GM19025 (cell line): Measurements from ENCODE around the gene DENND6B.
"Not testable (repeated sequence)": the region's sequence is repeated elsewhere in the genome, so short reads cannot be mapped to it uniquely, and the experiment has no call there.

Source experiments
- ATAC-seq: cut with Tn5 transposase; IDR thresholded peaks from one replicate; pipeline ENCODE4 v1.9.1; 2021; ENCODE audit warnings: mild to moderate bottlenecking, low read depth, moderate library complexity; ENCODE audit not compliant: unreplicated experiment

The DENND6B gene, protein sequence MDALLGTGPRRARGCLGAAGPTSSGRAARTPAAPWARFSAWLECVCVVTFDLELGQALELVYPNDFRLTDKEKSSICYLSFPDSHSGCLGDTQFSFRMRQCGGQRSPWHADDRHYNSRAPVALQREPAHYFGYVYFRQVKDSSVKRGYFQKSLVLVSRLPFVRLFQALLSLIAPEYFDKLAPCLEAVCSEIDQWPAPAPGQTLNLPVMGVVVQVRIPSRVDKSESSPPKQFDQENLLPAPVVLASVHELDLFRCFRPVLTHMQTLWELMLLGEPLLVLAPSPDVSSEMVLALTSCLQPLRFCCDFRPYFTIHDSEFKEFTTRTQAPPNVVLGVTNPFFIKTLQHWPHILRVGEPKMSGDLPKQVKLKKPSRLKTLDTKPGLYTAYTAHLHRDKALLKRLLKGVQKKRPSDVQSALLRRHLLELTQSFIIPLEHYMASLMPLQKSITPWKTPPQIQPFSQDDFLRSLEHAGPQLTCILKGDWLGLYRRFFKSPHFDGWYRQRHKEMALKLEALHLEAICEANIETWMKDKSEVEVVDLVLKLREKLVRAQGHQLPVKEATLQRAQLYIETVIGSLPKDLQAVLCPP

DNA sequence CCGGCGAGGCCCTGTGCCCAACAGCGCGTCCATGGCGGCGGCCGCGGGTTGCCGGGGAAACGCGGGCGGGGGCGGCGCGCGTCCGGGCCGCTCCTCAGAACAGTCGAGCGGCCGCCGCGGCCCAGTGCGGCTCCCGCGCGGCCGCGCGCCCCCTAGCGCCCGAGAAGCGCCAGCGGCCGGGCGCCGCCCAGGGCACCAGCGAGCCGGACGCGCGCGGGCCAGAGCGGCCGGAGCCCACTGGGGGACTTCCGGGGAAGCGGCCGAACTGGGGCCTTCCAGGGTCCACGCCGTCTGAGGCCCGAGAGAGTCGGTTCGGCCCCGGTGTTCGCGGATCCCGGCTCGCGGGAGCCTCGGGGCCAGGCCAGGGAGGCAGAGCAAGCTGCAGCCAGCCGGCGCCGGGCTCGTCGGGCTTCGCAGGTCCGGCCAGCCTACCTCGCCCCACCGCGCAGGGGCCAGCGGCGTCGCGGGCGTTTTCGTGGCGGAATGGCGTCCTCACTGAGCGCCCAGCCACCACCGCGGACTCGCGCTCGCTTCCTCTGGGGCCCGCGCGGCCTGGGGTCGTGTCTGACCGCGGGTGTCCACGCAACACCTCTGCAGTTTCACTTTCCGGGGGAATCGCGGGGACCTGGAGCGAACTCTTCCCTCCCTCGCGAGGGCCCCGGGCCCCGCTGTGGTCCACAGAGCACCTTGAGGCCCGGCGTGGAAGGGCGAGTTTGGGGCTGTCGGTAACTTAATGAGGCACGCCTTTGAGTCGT lies at the start of gene DENND6B:
DENND6B (minus strand) TSS at position 57 of the 755 bp plus-strand sequence; CDS start at position 33, 24 bp downstream.
- peak; percentile 89 for ATAC-seq

- ATAC-seq, result no peak
These were observed 49.4 kb upstream of the DENND6B start for GRCh38 chr22:50376085-50376651.

DNA sequence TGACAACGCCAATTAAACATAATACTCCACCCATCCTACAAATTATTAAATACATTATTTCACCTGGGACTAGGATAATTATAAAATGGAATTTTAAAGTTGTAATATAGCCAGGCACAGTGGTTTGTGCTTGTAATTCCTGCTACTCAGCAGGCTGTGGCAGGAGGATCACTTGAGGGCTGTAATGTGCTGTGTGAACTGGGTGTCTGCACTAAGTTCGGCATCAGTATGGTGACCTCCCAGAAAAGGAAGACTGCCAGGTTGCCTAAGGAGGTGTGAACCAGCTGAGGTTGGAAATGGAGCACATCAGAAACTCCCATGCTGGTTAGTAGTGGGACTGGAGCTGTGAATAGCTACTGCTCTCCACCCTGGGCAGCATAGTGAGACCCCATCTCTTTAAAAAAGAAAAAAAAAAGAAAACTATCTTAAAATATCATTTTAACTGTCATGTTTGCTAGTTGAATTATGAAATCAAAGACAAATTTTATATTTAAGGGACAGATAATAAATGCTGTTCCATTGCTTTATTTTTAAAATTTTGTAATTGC lies 44.4 kb upstream of the DENND6B start:
- no peak for ATAC-seq

GRCh38 chr22:50367778-50368500 lies 41.1 kb upstream of the DENND6B start:
- no peak for ATAC-seq

DNA sequence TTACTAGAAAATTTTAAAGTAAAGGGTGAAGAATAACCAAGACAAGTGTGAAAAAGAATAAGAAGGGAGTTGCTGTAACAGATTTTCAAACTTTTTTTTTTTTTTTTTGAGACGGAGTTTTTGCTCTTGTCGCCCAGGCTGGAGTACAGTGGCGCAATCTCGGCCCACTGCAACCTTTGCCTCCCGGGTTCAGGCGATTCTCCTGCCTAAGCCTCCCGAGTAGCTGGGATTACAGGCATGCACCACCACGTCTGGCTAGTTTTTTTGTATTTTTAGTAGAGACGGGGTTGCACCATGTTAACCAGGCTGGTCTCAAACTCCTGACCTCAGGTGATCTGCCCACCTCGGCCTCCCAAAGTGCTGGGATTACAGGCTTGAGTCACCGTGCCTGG lies 37.0 kb upstream of the DENND6B start:
- not testable (repeated sequence) for ATAC-seq

- ATAC-seq, result no peak
These were observed 36.5 kb upstream of the DENND6B start for GRCh38 chr22:50363166-50363802.

- no peak for ATAC-seq
These were observed 34.9 kb upstream of the DENND6B start for GRCh38 chr22:50361688-50362087.

GRCh38 chr22:50361222-50361621 lies 34.4 kb upstream of the DENND6B start:
- ATAC-seq, result no peak

- ATAC-seq, result no peak
These were observed 33.8 kb upstream of the DENND6B start for GRCh38 chr22:50360578-50360977.

- ATAC-seq, result no peak
These were observed 30.9 kb upstream of the DENND6B start for GRCh38 chr22:50357756-50358155.

- no peak for ATAC-seq
These were observed 30.4 kb upstream of the DENND6B start for GRCh38 chr22:50357222-50357621.

- ATAC-seq, result no peak
These were observed 29.4 kb upstream of the DENND6B start for GRCh38 chr22:50356186-50356585.

GRCh38 chr22:50348058-50348457 lies 21.2 kb upstream of the DENND6B start:
- ATAC-seq, result no peak

DNA sequence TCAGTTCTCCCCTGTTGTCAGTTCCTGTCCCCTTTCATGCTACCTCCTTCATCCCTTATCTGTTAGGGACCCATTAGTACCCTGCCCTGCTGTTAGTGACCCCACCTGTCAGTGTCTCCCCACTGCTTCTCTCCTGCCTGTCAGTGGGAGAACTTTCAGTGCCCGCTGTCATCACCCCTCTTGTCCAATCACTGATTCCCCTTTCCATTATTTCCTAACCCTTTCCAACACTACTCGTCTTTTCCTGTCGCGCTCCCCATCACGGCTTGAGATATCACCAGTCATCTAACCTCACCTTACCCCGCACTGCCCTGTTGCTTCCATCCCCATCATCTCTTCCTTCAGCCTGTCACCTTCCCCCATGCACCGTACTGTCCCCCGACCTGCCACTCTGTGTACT lies 20.3 kb upstream of the DENND6B start:
- no peak for ATAC-seq

DNA sequence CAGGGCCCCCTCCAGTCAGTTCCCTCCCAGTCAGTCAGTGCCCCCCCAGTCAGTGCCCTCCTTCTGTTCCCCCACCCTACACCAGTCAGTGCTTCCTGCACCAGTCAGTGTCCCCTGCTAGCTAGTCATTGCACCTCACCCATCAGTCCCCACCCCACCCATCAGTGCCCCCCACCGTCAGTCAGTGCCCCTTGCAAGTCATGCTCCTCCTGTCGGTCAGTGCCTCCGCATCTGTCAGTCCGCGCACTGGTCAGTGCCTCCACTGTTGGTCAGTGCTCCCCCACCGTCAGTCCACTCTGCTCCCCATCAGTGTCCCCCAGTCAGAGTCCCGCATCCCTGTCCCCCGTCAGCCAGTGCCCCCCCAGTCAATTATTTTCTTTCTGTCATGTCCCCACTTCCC lies 19.7 kb upstream of the DENND6B start:
- ATAC-seq, result no peak

DNA sequence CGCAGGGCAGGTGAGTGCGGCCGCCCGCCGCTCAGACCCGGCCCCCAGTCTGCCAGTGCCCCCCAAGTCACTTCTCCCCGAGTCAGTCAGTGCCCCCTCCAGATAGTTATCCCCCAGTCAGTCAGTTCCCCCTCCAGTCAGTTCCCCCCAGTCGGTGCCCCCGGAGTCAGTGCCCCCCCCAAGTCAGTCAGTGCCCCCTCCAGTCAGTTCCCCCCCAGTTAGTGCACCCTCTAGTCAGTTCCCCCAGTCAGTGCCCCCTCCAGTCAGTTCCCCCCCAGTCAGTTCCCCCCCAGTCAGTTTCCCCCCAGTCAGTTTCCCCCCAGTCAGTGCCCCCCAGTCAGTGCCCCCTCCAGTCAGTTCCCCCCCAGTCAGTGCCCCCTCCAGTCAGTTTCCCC lies 16.7 kb upstream of the DENND6B start:
- ATAC-seq, result no peak

DNA sequence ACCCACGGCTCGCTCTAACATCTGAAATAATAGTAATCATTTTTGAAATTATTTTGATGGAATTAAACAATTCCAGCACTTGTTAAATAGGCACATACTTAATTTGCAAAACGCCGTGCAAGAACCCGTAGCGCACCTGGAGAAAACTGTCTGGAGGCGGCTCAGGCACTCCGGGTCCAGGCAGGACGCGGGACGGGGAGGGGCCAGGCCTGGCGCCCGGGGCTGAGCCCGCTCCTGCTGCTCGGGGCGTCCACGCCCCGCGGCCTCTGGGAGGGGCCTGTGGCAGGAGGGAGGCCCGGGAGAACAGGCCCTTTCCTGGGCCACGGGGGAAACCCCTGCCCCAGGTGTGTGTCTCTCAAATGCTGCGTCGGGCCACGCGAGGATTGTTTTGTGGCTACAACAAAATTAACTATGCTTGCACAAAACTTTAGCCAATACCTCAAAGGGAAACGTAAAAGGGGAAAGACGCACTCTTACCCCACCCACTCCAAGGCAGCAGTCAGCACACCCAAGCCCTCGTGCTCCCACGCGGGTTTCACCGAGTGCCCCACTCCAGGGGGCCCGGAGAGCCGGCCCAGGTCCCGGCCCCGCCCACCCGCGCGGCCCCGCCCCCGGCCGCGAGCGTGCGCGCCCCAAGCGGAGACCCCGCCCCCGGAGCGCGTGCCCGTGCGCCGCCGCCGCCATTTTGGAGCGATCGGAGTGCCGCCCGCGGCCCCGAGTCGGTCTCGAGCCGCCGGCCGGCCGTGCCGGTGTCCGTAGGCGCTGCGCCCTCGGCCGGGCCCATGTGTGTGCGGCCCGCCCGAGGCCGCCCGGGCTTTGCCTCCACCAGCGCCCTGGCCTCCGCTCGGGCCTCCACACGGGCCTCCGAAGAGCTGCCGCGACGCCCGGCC lies 16.1 kb upstream of the DENND6B start, which contains the start of gene PPP6R2:
PPP6R2 (plus strand) TSS at position 677 of the 890 bp plus-strand sequence. CDS start 50,582 bp downstream, outside the sequence.
- peak; percentile 79 for ATAC-seq

- ATAC-seq, result no peak
These were observed 15.3 kb upstream of the DENND6B start for GRCh38 chr22:50341977-50342650.
